Neural crest cell (in vitro differentiated cells): Measurements from ENCODE around the gene DAAM2. TPM values are rescaled to one million over a fixed set of nuclear protein-coding genes. Genes with fewer than 3 reads are reported as not detected.

Experiments
- DNase-seq: peaks from one replicate; pipeline ENCODE4 v3.0.0; 2021; ENCODE audit warnings: low read depth, mixed read lengths, low spot score
- H3K27ac Mint-ChIP-seq: one replicate; pipeline ENCODE4 v1.8.0; 2021; ENCODE audit warnings: mild to moderate bottlenecking, mixed read lengths; ENCODE audit not compliant: unreplicated experiment
- H3K27me3 Mint-ChIP-seq: 2 replicates; pipeline ENCODE4 v1.8.0; 2021; ENCODE audit warnings: low read depth, mild to moderate bottlenecking, mixed read lengths
- H3K36me3 Mint-ChIP-seq: 2 replicates; pipeline ENCODE4 v1.8.0; 2021; ENCODE audit warnings: low read depth, mild to moderate bottlenecking, mixed read lengths
- H3K4me1 Mint-ChIP-seq: 2 replicates; pipeline ENCODE4 v1.8.0; 2021; ENCODE audit warnings: mixed read lengths
- H3K4me3 Mint-ChIP-seq: one replicate; pipeline ENCODE4 v1.8.0; 2021; ENCODE audit warnings: mild to moderate bottlenecking, mixed read lengths
- H3K9me3 Mint-ChIP-seq: 2 replicates; pipeline ENCODE4 v1.8.0; 2021; ENCODE audit warnings: mixed read lengths
- CTCF ChIP-seq: fragments of 200-600 bp; sonication (generic); conservative IDR thresholded peaks from 2 replicates; pipeline ENCODE4 v1.5.0; 2021; ENCODE audit warnings: antibody characterized with exemption, mild to moderate bottlenecking
- total RNA-seq: library from RNA; stranded (reverse); gene quantifications from 2 replicates; pipeline ENCODE4 v1.2.1, GENCODE V29; 2021

DAAM2 gene
- total RNA-seq, 1 donor from 2014 or later, result 17.6 TPM

- no peak overlapping the region for H3K27ac Mint-ChIP-seq
Measured at GRCh38 chr6:39910744-39911143, 118.6 kb downstream of the DAAM2 start.

GRCh38 chr6:39911513-39912125 lies 119.4 kb downstream of the DAAM2 start:
- H3K27ac Mint-ChIP-seq, result no peak overlapping the region
- H3K9me3 Mint-ChIP-seq, result no peaks in the 10 kb centered on the region
- peaks cover 8% of the 10 kb centered on the region for H3K36me3 Mint-ChIP-seq
- H3K4me1 Mint-ChIP-seq, result no peaks in the 10 kb centered on the region
- no peak for DNase-seq
- TF ChIP-seq CTCF, result no peak
- no peaks in the 10 kb centered on the region for H3K27me3 Mint-ChIP-seq
- H3K4me3 Mint-ChIP-seq, result no peak overlapping the region

More at GRCh38 chr6:39910744-39911143, 118.6 kb downstream of the DAAM2 start:
- no peaks in the 10 kb centered on the region for H3K9me3 Mint-ChIP-seq
- no peaks in the 10 kb centered on the region for H3K27me3 Mint-ChIP-seq
- H3K36me3 Mint-ChIP-seq, result peaks cover 8% of the 10 kb centered on the region
- H3K4me1 Mint-ChIP-seq, result no peaks in the 10 kb centered on the region
- DNase-seq, result no peak
- no peak overlapping the region for H3K4me3 Mint-ChIP-seq
- TF ChIP-seq CTCF, result no peak

GRCh38 chr6:39912446-39912845 lies 120.3 kb downstream of the DAAM2 start:
- no peak for TF ChIP-seq CTCF
- H3K4me3 Mint-ChIP-seq, result no peak overlapping the region
- H3K27ac Mint-ChIP-seq, result peak overlapping the region; percentile 19
- no peaks in the 10 kb centered on the region for H3K9me3 Mint-ChIP-seq
- H3K4me1 Mint-ChIP-seq, result no peaks in the 10 kb centered on the region
- no peak for DNase-seq
- no peaks in the 10 kb centered on the region for H3K27me3 Mint-ChIP-seq
- H3K36me3 Mint-ChIP-seq, result peaks cover 8% of the 10 kb centered on the region

- no peak for TF ChIP-seq CTCF
- H3K4me3 Mint-ChIP-seq, result no peak overlapping the region
- DNase-seq, result no peak
- H3K27me3 Mint-ChIP-seq, result no peaks in the 10 kb centered on the region
- H3K4me1 Mint-ChIP-seq, result no peaks in the 10 kb centered on the region
- peaks cover 8% of the 10 kb centered on the region for H3K36me3 Mint-ChIP-seq
- no peaks in the 10 kb centered on the region for H3K9me3 Mint-ChIP-seq
- no peak overlapping the region for H3K27ac Mint-ChIP-seq
Measured at GRCh38 chr6:39913391-39913916, 121.3 kb downstream of the DAAM2 start.

GRCh38 chr6:39914239-39914638 lies 122.1 kb downstream of the DAAM2 start:
- Mint-ChIP-seq H3K36me3 (peaks cover 8% of the 10 kb centered on the region), H3K27me3 (no peaks in the 10 kb centered on the region), H3K4me1 (no peaks in the 10 kb centered on the region), H3K4me3 (no peak overlapping the region), H3K27ac (no peak overlapping the region), H3K9me3 (no peaks in the 10 kb centered on the region)
- no peak for TF ChIP-seq CTCF
- no peak for DNase-seq
